Ovary (tissue), 9 donors: Measurements from ENCODE around the gene ABHD16A. TPM values are rescaled to one million over a fixed set of nuclear protein-coding genes. Genes with fewer than 3 reads are reported as not detected.

ENCODE experiments used
- DNase-seq, 5 donors: peaks; one replicate each; pipeline ENCODE4 v3.0.0-alpha.2; 2019 to 2020
- H3K27ac ChIP-seq, 2 donors: fragments of 200-600 bp; one replicate each; pipeline versions ENCODE4 v1.5.1 to v1.8.0; 2019 to 2022
- H3K27me3 ChIP-seq: fragments of 200-600 bp; one replicate; pipeline ENCODE4 v1.8.0; 2022
- H3K36me3 ChIP-seq: fragments of 200-600 bp; sonication (generic); one replicate; pipeline ENCODE4 v1.5.1; 2019
- H3K4me1 ChIP-seq: one replicate; pipeline ENCODE4 v1.8.1; 2013; ENCODE audit warnings: mild to moderate bottlenecking, moderate library complexity; ENCODE audit not compliant: insufficient read depth
- H3K4me3 ChIP-seq: fragments of 200-600 bp; sonication (generic); one replicate; pipeline ENCODE4 v1.5.1; 2017
- H3K9me3 ChIP-seq, 2 donors: fragments of 200-600 bp in 1 of 2; sonication (generic) in 1 of 2; one replicate each; pipeline versions ENCODE4 v1.5.1 to v1.8.1; 2013 to 2019; ENCODE audit warnings: mild to moderate bottlenecking in 1 of 2, moderate library complexity in 1 of 2
- CTCF ChIP-seq, 3 donors: fragments of 450-650 bp in 2 of 3; fragments of 200-600 bp in 1 of 3; IDR thresholded peaks; one replicate each; pipeline versions ENCODE4 v1.5.1 to v1.8.0; 2016 to 2022; ENCODE audit warnings: antibody characterized with exemption in 3 of 3, mild to moderate bottlenecking in 1 of 3
- EP300 ChIP-seq: sonication (generic); formaldehyde crosslinking; IDR thresholded peaks from one replicate; pipeline ENCODE4 v1.6.1; 2017; ENCODE audit warnings: antibody characterized with exemption
- POLR2A ChIP-seq: fragments of 450-650 bp; IDR thresholded peaks from one replicate; pipeline ENCODE4 v1.6.1; 2017; ENCODE audit warnings: antibody characterized with exemption, mild to moderate bottlenecking, moderate library complexity
- WGBS, 3 donors: extraction: QIAGEN DNeasy Blood & Tissue Kit in 1 of 3; methylation state at CpG; one replicate each; pipeline versions ENCODE4 v1.1.5 to v1.1.7; 2013 to 2017; 5-methylcytosine and 5-hydroxymethylcytosine counted together
- intact Hi-C, 4 donors: fragments of 100-400 bp; cut with DNase I; formaldehyde crosslinking; loops; one replicate each; pipeline versions ENCODE4 v1.11.0 to v1.15.1; 2022 to 2023
- polyA plus RNA-seq, 2 donors: library from polyadenylated mRNA; stranded (reverse); fragments of 200-250 nt in 1 of 2; fragments of 350-450 nt in 1 of 2; fragmentation: Illumina TruSeq in 1 of 2; extraction: RNeasy Lipid Tissue Mini Kit (QIAGEN cat#74804) in 1 of 2; gene quantifications; one replicate each; pipeline ENCODE4 v1.2.3, GENCODE V29; 2013 to 2014
- total RNA-seq, 7 donors: library from RNA; depleted of rRNA in 2 of 7; stranded (reverse); fragments of >200 nt in 2 of 7; fragmentation: NEBNext Ultra II Directional in 3 of 7; extraction: Animal tissue kit (Norgen Biotek cat#: 25700) in 3 of 7; gene quantifications; one replicate each; pipeline versions ENCODE4 v1.1.0 to v1.2.4, GENCODE V29; 2016 to 2023
- donor health status: DM: no; HTN: no; CAD: no; lungs with moderate emphysema.
- donor health status: DM: no; HTN: no; CAD: no.
- donor health status: Bipolar disorder and iron deficiency.
- donor health status: DM: yes; HTN: yes; CAD: no.
- donor health status: DM: no; HTN: no; CAD: no.
- donor health status: DM: yes; HTN: yes; CAD: no.

The ABHD16A gene
- total and polyA plus RNA-seq, 9 donors = 25.4 to 60.4 (median 36.7) TPM

GRCh38 chr6:31719001-31719400, 15.9 kb upstream of the ABHD16A start:
- 60 to 80% (median 70%) methylated on average over 6 of the region's 6 CpGs for WGBS, 3 donors
- Histone ChIP-seq H3K9me3 (no peaks in the 10 kb centered on the region), H3K4me3 (no peak overlapping the region), H3K27ac (no peak overlapping the region), H3K4me1 (no peaks in the 10 kb centered on the region), H3K36me3 (no peaks in the 10 kb centered on the region), H3K27me3 (no peaks in the 10 kb centered on the region)
- no peak for DNase-seq
- intact Hi-C loops = no loop called here
- TF ChIP-seq POLR2A (no peak), CTCF (IDR thresholded peaks at IDR 0.05) (no peak), EP300 (no peak)

DNA sequence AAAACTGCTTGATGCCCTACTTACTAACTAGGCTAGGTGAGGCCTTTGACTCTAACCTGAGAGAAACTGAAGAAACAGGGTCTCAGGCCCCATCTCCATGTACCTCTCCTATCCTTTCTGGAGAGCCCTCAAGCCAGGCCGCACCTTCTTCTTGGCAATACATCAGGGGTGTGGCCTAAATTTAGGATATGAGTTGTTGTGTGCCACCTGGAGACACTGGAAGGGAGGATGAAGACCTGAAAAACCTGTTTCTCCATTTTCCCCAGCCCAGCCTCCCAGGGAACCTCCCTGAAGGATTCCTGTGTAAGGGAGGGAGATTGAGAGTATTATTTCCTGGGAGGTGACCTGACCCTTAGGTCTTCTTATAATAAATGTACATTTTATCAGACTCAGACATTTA, 15.1 kb upstream of the ABHD16A start:
- Histone ChIP-seq H3K9me3 (no peaks in the 10 kb centered on the region), H3K27me3 (no peaks in the 10 kb centered on the region), H3K4me1 (no peaks in the 10 kb centered on the region), H3K27ac (no peak overlapping the region), H3K36me3 (no peaks in the 10 kb centered on the region), H3K4me3 (no peak overlapping the region)
- 71 to 85% (median 81%) methylated on average over 1 of the region's 1 CpG for WGBS, 3 donors
- DNase-seq = no peak
- intact Hi-C loops = no loop called here
- TF ChIP-seq CTCF (IDR thresholded peaks at IDR 0.05) (no peak), POLR2A (no peak), EP300 (no peak)

DNA sequence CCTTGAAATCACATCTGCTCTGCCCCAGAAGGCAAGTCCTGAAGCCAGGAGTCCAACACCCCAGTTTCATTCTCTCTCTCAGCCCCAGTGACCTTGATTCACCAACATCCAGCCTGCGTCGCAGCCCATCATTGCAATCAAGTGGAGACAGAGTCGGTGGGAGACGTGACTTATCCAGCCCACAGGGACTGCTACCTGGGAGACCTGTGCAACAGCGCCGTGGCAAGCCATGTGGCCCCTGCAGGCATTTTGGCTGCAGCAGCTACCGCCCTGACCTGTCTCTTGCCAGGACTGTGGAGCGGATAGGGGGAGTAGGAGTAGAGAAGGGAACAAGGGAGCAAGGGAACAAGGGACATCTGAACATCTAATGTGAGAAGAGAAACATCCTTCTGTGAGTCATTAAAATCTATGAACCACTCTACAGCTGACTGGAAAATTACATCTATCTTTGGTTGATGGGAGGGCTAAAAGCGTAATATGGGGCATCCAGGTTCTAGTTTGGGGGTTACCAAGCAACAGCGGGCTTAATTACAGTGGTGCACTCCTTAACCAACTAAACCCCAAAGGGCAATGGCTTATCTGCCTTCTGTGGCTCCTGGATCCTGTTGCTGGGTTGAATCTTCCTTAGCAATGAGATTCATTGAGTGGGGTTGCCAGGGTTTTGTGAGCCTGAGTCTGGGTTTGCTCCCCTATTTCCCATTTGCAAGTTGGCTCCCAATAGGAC, 14.5 kb upstream of the ABHD16A start:
- WGBS, 3 donors = 69 to 75% (median 72%) methylated on average over 10 of the region's 10 CpGs
- Histone ChIP-seq H3K4me1 (no peaks in the 10 kb centered on the region), H3K9me3 (no peaks in the 10 kb centered on the region), H3K27me3 (no peaks in the 10 kb centered on the region), H3K36me3 (no peaks in the 10 kb centered on the region), H3K4me3 (no peak overlapping the region), H3K27ac (no peak overlapping the region)
- no peak for TF ChIP-seq POLR2A
- no peak for TF ChIP-seq EP300
- TF ChIP-seq CTCF (IDR thresholded peaks at IDR 0.05) = no peak
- DNase-seq = no peak
- intact Hi-C loops = no loop called here

GRCh38 chr6:31715022-31715958, 12.2 kb upstream of the ABHD16A start, which contains the start of gene LY6G6D:
Gene LY6G6D (plus strand): TSS chr6:31715348. CDS start chr6:31715356, 8 bp downstream.
- Histone ChIP-seq H3K36me3 (no peaks in the 10 kb centered on the region), H3K27ac (no peak within 1 kb of the TSS), H3K27me3 (no peaks in the 10 kb centered on the region), H3K4me1 (no peaks in the 10 kb centered on the region), H3K9me3 (no peaks in the 10 kb centered on the region), H3K4me3 (no peak within 1 kb of the TSS)
- intact Hi-C loops = no loop called here
- 70 to 80% (median 79%) methylated on average over 16 of the region's 16 CpGs for WGBS, 3 donors
- DNase-seq = no peak
- TF ChIP-seq POLR2A = no peak
- TF ChIP-seq EP300 = no peak
- no peak for TF ChIP-seq CTCF (IDR thresholded peaks at IDR 0.05)
